Heart left ventricle (tissue), 16 donors: ENCODE results near the gene BIN1. TPM values are rescaled to one million over a fixed set of nuclear protein-coding genes. Genes with fewer than 3 reads are reported as not detected.

Experiments used
- ATAC-seq, 4 donors: fragments of 200-7000 bp; cut with Tn5 transposase; one replicate each; pipeline ENCODE4 v1.9.1; 2020 to 2022; ENCODE audit warnings: moderate library complexity in 4 of 4, mild to moderate bottlenecking in 3 of 4, moderate number of reproducible peaks in 1 of 4
- DNase-seq, 5 donors: peaks; one replicate each; pipeline ENCODE4 v3.0.0-alpha.2; 2020
- H3K27ac ChIP-seq, 12 donors: fragments of 200-600 bp; sonication (generic) in 4 of 12; one replicate each; pipeline versions ENCODE4 v1.5.0 to v1.8.0; 2016 to 2022; ENCODE audit warnings: mild to moderate bottlenecking in 2 of 12
- H3K27me3 ChIP-seq, 9 donors: fragments of 200-600 bp; sonication (generic) in 2 of 9; one replicate each; pipeline versions ENCODE4 v1.5.1 to v1.8.0; 2016 to 2022; ENCODE audit warnings: mild to moderate bottlenecking in 3 of 9
- H3K36me3 ChIP-seq, 9 donors: fragments of 200-600 bp; sonication (generic) in 2 of 9; one replicate each; pipeline versions ENCODE4 v1.5.0 to v1.8.0; 2018 to 2022; ENCODE audit warnings: mild to moderate bottlenecking in 2 of 9
- H3K4me1 ChIP-seq, 12 donors: fragments of 200-600 bp; sonication (generic) in 4 of 12; one replicate each; pipeline versions ENCODE4 v1.5.0 to v1.8.0; 2016 to 2022; ENCODE audit warnings: mild to moderate bottlenecking in 3 of 12
- H3K4me3 ChIP-seq, 12 donors: fragments of 200-600 bp; sonication (generic) in 4 of 12; one replicate each; pipeline versions ENCODE4 v1.5.0 to v1.8.0; 2017 to 2022; ENCODE audit warnings: mild to moderate bottlenecking in 9 of 12, moderate library complexity in 4 of 12
- H3K9me3 ChIP-seq, 12 donors: fragments of 200-600 bp; sonication (generic) in 4 of 12; one replicate each; pipeline versions ENCODE4 v1.5.0 to v1.8.0; 2016 to 2022; ENCODE audit warnings: mild to moderate bottlenecking in 1 of 12
- CTCF ChIP-seq, 12 donors: fragments of 200-600 bp; sonication (generic) in 4 of 12; IDR thresholded peaks; one replicate each; pipeline versions ENCODE4 v1.5.0 to v1.8.0; 2018 to 2022; ENCODE audit warnings: antibody characterized with exemption in 12 of 12, mild to moderate bottlenecking in 5 of 12
- POLR2A ChIP-seq, 2 donors: fragments of 450-650 bp; IDR thresholded peaks; one replicate each; pipeline ENCODE4 v1.6.1; 2017; ENCODE audit warnings: antibody characterized with exemption in 2 of 2, mild to moderate bottlenecking in 2 of 2, moderate library complexity in 2 of 2
- WGBS, 4 donors: extraction: QIAGEN DNeasy Blood & Tissue Kit in 2 of 4; methylation state at CpG; one replicate each; pipeline versions ENCODE4 v1.1.5 to v1.1.7; 2013 to 2018; 5-methylcytosine and 5-hydroxymethylcytosine counted together
- intact Hi-C, 10 donors: fragments of 100-400 bp; cut with DNase I; formaldehyde crosslinking; loops; one replicate each; pipeline versions ENCODE4 v1.11.1 to v1.14.2; 2022
- polyA plus RNA-seq, 2 donors: library from polyadenylated mRNA; stranded (reverse); fragments of 200-250 nt; gene quantifications; one replicate each; pipeline ENCODE4 v1.2.3, GENCODE V29; 2013
- total RNA-seq, 9 donors: library from RNA; depleted of rRNA in 2 of 9; stranded (reverse); fragments of >200 nt in 2 of 9; fragmentation: NEBNext Ultra II Directional in 3 of 9; extraction: Animal tissue kit (Norgen Biotek cat#: 25700) in 3 of 9; gene quantifications; one replicate each; pipeline versions ENCODE4 v1.1.0 to v1.2.4, GENCODE V29; 2016 to 2023
- donor health status: ischemic (EF 13 %, LVEDD 7.1; RV severe dilation, severe dysfunction).
- donor health status: healthy with polysubstance abuse.
- donor health status: DM: no; HTN: yes; CAD: no.
- donor health status: DM: no; HTN: no; CAD: no.
- donor health status: ischemic (EF 25% LVEDD 6.9; RV normal size, moderate dysfunction).
- donor health status: ischemic (EF 25% LVEDD 5.7; RV mildly dilated, moderate dysfunction).
- donor health status: healthy.
- donor health status: DM: yes; HTN: yes; CAD: no.
- donor health status: ischemic (EF 35%, LVEDD 5.7; RV mildly dilated, moderate dysfunction).
- donor health status: nonischemic (EF 11% LVEDD 7.7; RV severe dilation, severe dysfunction).
- donor health status: DM: yes; HTN: yes; CAD: no.
- donor health status: PGD.
- donor health status: ischemic (EF 29% LVEDD 5.4; RV normal size, mild dysfunction).
- donor health status: nonischemic (EF 23%, LVEDD 6.1; RV moderate dilation, normal function).

The BIN1 gene
- total and polyA plus RNA-seq, 11 donors, result 4.3 to 22.2 (median 15.6) TPM

- ATAC-seq (peak; percentile 14 to 61 (median 51)), DNase-seq (no peak)
- peaks cover 0 to 2% (median 0%) of the 10 kb centered on the region in 12 donors for H3K9me3 ChIP-seq
- H3K4me3 ChIP-seq, result no peak overlapping the region
- H3K27ac ChIP-seq, result peak overlapping the region in 9 of 12 donors; percentile 5 to 48 (median 18)
- H3K4me1 ChIP-seq, result peaks cover 0 to 35% (median 17%) of the 10 kb centered on the region in 12 donors
- no peaks in the 10 kb centered on the region for H3K36me3 ChIP-seq
- 64 to 74% (median 67%) methylated on average over 11 of the region's 11 CpGs for WGBS, 4 donors
- intact Hi-C loops, result no loop called here
- H3K27me3 ChIP-seq, result peaks cover 0 to 16% (median 0%) of the 10 kb centered on the region in 9 donors
- TF ChIP-seq CTCF (IDR thresholded peaks at IDR 0.05) (no peak), POLR2A (IDR thresholded peaks at IDR 0.05) (no peak)
Measured at GRCh38 chr2:127143841-127144782, 37.2 kb upstream of the BIN1 start.

- no peak for DNase-seq
- Histone ChIP-seq H3K27ac (peak overlapping the region in 2 of 12 donors; percentile 13 to 22), H3K27me3 (peaks cover 0 to 16% (median 0%) of the 10 kb centered on the region in 9 donors), H3K36me3 (no peaks in the 10 kb centered on the region), H3K4me3 (no peak overlapping the region), H3K4me1 (peaks cover 0 to 35% (median 17%) of the 10 kb centered on the region in 12 donors), H3K9me3 (peaks cover 0 to 5% (median 0%) of the 10 kb centered on the region in 12 donors)
- TF ChIP-seq CTCF (IDR thresholded peaks at IDR 0.05), result no peak
- TF ChIP-seq POLR2A (IDR thresholded peaks at IDR 0.05), result no peak
- intact Hi-C loops, result no loop called here
- no peak for ATAC-seq
- 87 to 96% (median 90%) methylated on average over 4 of the region's 4 CpGs for WGBS, 4 donors
Measured at GRCh38 chr2:127142663-127143630, 36.0 kb upstream of the BIN1 start.

- no peak overlapping the region for H3K27ac ChIP-seq
- 65 to 74% (median 71%) methylated on average over 13 of the region's 13 CpGs for whole genome bisulfite sequencing, 4 donors
- peaks cover 0 to 16% (median 0%) of the 10 kb centered on the region in 9 donors for H3K27me3 ChIP-seq
- ATAC-seq (no peak), DNase-seq (no peak)
- TF ChIP-seq CTCF (IDR thresholded peaks at IDR 0.05) (no peak), POLR2A (IDR thresholded peaks at IDR 0.05) (no peak)
- intact Hi-C loops, result no loop called here
- no peaks in the 10 kb centered on the region for H3K36me3 ChIP-seq
- H3K4me3 ChIP-seq, result no peak overlapping the region
- peaks cover 0 to 37% (median 14%) of the 10 kb centered on the region in 12 donors for H3K4me1 ChIP-seq
- H3K9me3 ChIP-seq, result peaks cover 0 to 5% (median 0%) of the 10 kb centered on the region in 12 donors
Measured at GRCh38 chr2:127140538-127140937, 33.6 kb upstream of the BIN1 start.
